Lower leg skin (tissue), 3 donors: ENCODE results near the gene GRIK2.

Experiments used
- POLR2A ChIP-seq, 2 donors: fragments of 450-650 bp; IDR thresholded peaks; one replicate each; pipeline ENCODE4 v1.6.1; 2016 to 2017; ENCODE audit warnings: antibody characterized with exemption in 2 of 2, mild to moderate bottlenecking in 1 of 2, moderate library complexity in 1 of 2
- TF ChIP-seq, protein P1 (sequence below), 3 donors: fragments of 450-650 bp; IDR thresholded peaks; one replicate each; pipeline ENCODE4 v1.5.1; 2016; ENCODE audit warnings: antibody characterized with exemption in 3 of 3, mild to moderate bottlenecking in 3 of 3, moderate library complexity in 2 of 3

DNA sequence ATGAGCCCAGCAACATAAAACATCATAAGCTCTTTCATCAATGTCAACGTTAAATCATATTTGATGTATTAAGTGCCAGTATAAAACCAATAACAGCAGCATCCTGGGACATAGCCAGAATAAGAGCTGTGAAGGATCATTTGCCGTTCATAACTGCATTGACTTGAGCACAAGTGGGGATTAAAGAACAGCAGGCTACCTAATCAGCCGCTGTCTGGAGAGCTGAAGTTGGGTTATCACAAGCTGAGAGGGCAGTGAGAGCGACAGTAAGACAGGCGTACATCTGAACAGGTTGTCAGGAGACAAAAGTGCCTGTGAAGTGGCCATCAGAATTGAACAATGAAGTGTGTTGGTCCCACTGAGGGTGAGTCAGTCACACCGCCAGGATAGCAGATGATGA, 269.6 kb downstream of the GRIK2 start:
- TF ChIP-seq, protein P1, sequence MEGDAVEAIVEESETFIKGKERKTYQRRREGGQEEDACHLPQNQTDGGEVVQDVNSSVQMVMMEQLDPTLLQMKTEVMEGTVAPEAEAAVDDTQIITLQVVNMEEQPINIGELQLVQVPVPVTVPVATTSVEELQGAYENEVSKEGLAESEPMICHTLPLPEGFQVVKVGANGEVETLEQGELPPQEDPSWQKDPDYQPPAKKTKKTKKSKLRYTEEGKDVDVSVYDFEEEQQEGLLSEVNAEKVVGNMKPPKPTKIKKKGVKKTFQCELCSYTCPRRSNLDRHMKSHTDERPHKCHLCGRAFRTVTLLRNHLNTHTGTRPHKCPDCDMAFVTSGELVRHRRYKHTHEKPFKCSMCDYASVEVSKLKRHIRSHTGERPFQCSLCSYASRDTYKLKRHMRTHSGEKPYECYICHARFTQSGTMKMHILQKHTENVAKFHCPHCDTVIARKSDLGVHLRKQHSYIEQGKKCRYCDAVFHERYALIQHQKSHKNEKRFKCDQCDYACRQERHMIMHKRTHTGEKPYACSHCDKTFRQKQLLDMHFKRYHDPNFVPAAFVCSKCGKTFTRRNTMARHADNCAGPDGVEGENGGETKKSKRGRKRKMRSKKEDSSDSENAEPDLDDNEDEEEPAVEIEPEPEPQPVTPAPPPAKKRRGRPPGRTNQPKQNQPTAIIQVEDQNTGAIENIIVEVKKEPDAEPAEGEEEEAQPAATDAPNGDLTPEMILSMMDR (IDR thresholded peaks at IDR 0.05) = no peak
- no peak for TF ChIP-seq POLR2A (IDR thresholded peaks at IDR 0.05)
